GM12878 (cell line): ENCODE results near the gene KIF12. TPM values are rescaled to one million over a fixed set of nuclear protein-coding genes. Genes with fewer than 3 reads are reported as not detected.

Experiments used
- ATAC-seq: fragments of 200-7000 bp; cut with Tn5 transposase; 3 replicates; pipeline ENCODE4 v1.9.1; 2020; ENCODE audit warnings: mild to moderate bottlenecking, moderate library complexity
- BruUV-seq: library from RNA; stranded (reverse); fragments of 400-500 nt; replicated peaks from 2 replicates; lab custom pipeline; 2021; lab: Mats Ljungman, UMichigan
- CTCF ChIA-PET: fragments of 300-600 bp; sonication (Branson Sonifier 250); formaldehyde crosslinking; extraction: SDS; loops from one replicate; lab custom pipeline; 2021; ENCODE audit warnings: inconsistent platforms; lab: Yijun Ruan, JAX
- POLR2A ChIA-PET: fragments of 350-600 bp; formaldehyde crosslinking; extraction: SDS; loops from one replicate; lab custom pipeline; 2021; ENCODE audit warnings: inconsistent platforms; lab: Charles Lee
- RAD21 ChIA-PET: fragments of 300-600 bp; sonication (Branson Sonifier 250); formaldehyde crosslinking; loops from one replicate; lab custom pipeline; 2023; ENCODE audit warnings: antibody characterized with exemption; ENCODE audit not compliant: unreplicated experiment; lab: Charles Lee
- SMC1A ChIA-PET: fragments of 300-600 bp; sonication (Branson Sonifier 250); formaldehyde crosslinking; loops from one replicate; lab custom pipeline; 2023; ENCODE audit not compliant: unreplicated experiment, uncharacterized antibody; lab: Charles Lee
- DNase-seq: peaks from one replicate; pipeline ENCODE4 v3.0.0-alpha.2; 2011; ENCODE audit warnings: low read depth, low spot score
- FAIRE-seq: peaks from 3 replicates; lab custom pipeline; 2011; peaks lifted over from hg19 to GRCh38; lab: Jason Lieb, UNC
- H2AFZ ChIP-seq: 2 replicates; pipeline ENCODE4 v1.6.0; 2011; ENCODE audit warnings: low read depth, low read length, control low read depth; ENCODE audit not compliant: control insufficient read depth
- H3K27ac ChIP-seq: 2 replicates; pipeline ENCODE4 v1.5.1; 2011; ENCODE audit warnings: control low read depth; ENCODE audit not compliant: control insufficient read depth, insufficient read depth
- H3K27me3 ChIP-seq, 2 experiments: replicated peaks in 1 of 2; 2 replicates each; pipeline versions ENCODE4 v1.6.0 to v1.6.1; 2011; ENCODE audit warnings: low read length in 1 of 2; ENCODE audit not compliant: control insufficient read depth in 2 of 2, insufficient read depth in 2 of 2
- H3K36me3 ChIP-seq, 2 experiments: 2 replicates each; pipeline ENCODE4 v1.5.1; 2011; ENCODE audit warnings: low read length in 1 of 2; ENCODE audit not compliant: control insufficient read depth in 2 of 2, insufficient read depth in 2 of 2
- H3K4me1 ChIP-seq: 2 replicates; pipeline ENCODE4 v1.6.1; 2011; ENCODE audit warnings: mild to moderate bottlenecking, low read length, moderate library complexity, mixed read lengths; ENCODE audit not compliant: control insufficient read depth, insufficient read depth
- H3K4me2 ChIP-seq: 2 replicates; pipeline ENCODE4 v1.6.0; 2011; ENCODE audit warnings: control low read depth; ENCODE audit not compliant: control insufficient read depth, insufficient read depth
- H3K4me3 ChIP-seq: fragments of 200-600 bp; sonication (generic); 2 replicates; pipeline ENCODE4 v1.5.1; 2016
- H3K79me2 ChIP-seq: 2 replicates; pipeline ENCODE4 v1.6.0; 2011; ENCODE audit warnings: low read length; ENCODE audit not compliant: control insufficient read depth, insufficient read depth
- H3K9ac ChIP-seq: 2 replicates; pipeline ENCODE4 v1.8.0; 2011; ENCODE audit warnings: low read length, control low read depth, mixed read lengths; ENCODE audit not compliant: control insufficient read depth, insufficient read depth
- H3K9me3 ChIP-seq: replicated peaks from 3 replicates; pipeline ENCODE4 v1.5.1; 2011; ENCODE audit warnings: mild to moderate bottlenecking, low read length; ENCODE audit not compliant: control insufficient read depth, insufficient read depth
- H4K20me1 ChIP-seq: 2 replicates; pipeline ENCODE4 v1.6.0; 2011; ENCODE audit not compliant: control insufficient read depth, insufficient read depth
- BHLHE40 ChIP-seq, 2 experiments: fragments of 450-650 bp in 1 of 2; IDR thresholded peaks; 2 replicates each; pipeline ENCODE4 v1.6.1; 2011 to 2017; ENCODE audit warnings: low read depth in 2 of 2, borderline replicate concordance in 1 of 2, improper control_type of control experiment in 1 of 2, low read length in 1 of 2, mild to moderate bottlenecking in 1 of 2
- EGR1 ChIP-seq, 2 experiments: IDR thresholded peaks; 1 replicate in 1 of 2; 2 replicates in 1 of 2; pipeline ENCODE4 v1.6.1; 2011 to 2012; ENCODE audit warnings: low read depth in 2 of 2, low read length in 2 of 2, borderline replicate concordance in 1 of 2, mild to moderate bottlenecking in 1 of 2, moderate library complexity in 1 of 2
- FOXK2 ChIP-seq: fragments of 450-650 bp; IDR thresholded peaks from 2 replicates; pipeline ENCODE4 v1.6.1; 2017; ENCODE audit warnings: mild to moderate bottlenecking, moderate library complexity
- HDAC6 ChIP-seq: fragments of 200-600 bp; sonication (generic); IDR thresholded peaks from one replicate; pipeline ENCODE4 v1.8.0; 2017; ENCODE audit warnings: antibody characterized with exemption; ENCODE audit not compliant: unreplicated experiment
- NRF1 ChIP-seq: conservative IDR thresholded peaks from 2 replicates; pipeline ENCODE4 v1.6.1; 2011; ENCODE audit warnings: mild to moderate bottlenecking, low read depth, low read length, improper control_type of control experiment
- PAX5 ChIP-seq: IDR thresholded peaks from 2 replicates; pipeline ENCODE4 v1.6.1; 2011; ENCODE audit warnings: low read depth, low read length, borderline replicate concordance
- POLR2A ChIP-seq: IDR thresholded peaks from 2 replicates; pipeline ENCODE4 v1.6.1; 2011; ENCODE audit warnings: low read depth, mild to moderate bottlenecking, low read length
- SMC3 ChIP-seq: IDR thresholded peaks from 2 replicates; pipeline ENCODE4 v1.6.1; 2011; ENCODE audit warnings: low read length, improper control_type of control experiment, borderline replicate concordance
- TCF12 ChIP-seq: IDR thresholded peaks from 2 replicates; pipeline ENCODE4 v1.6.1; 2011; ENCODE audit warnings: low read depth, mild to moderate bottlenecking, low read length
- WGBS: methylation state at CpG from one replicate; pipeline ENCODE4 v1.1.6; 2016; ENCODE audit warnings: low lambda C conversion rate; ENCODE audit not compliant: insufficient replicate concordance, insufficient coverage; ENCODE audit errors: missing lambda C conversion rate; 5-methylcytosine and 5-hydroxymethylcytosine counted together
- in situ Hi-C: fragments of 300-500 bp; cut with MboI; formaldehyde crosslinking; loops from 9 replicates; pipeline ENCODE4 v1.14.3; 2018; ENCODE audit warnings: mixed read lengths
- intact Hi-C: fragments of 100-400 bp; cut with micrococcal nuclease; formaldehyde crosslinking; loops from one replicate; pipeline ENCODE4 v1.14.2; 2022; ENCODE audit not compliant: unreplicated experiment
- polyA plus RNA-seq, 11 experiments: library from polyadenylated mRNA; depleted of rRNA in 4 of 11; unstranded in 6 of 11; stranded (reverse) in 5 of 11; fragments of >200 nt; fragmentation: Nextera tagmentation in 4 of 11; fragmentation: Illumina TruSeq in 1 of 11; extraction: Ambion mirVana in 4 of 11; extraction: Trizol in 1 of 11; gene quantifications; 1 replicate in 1 of 11; 2 replicates in 10 of 11; pipeline versions ENCODE4 v1.2.1 to v1.2.3, GENCODE V29; 2011 to 2016; ENCODE audit warnings: inconsistent platforms in 2 of 11, missing spikeins in 2 of 11, low read depth in 1 of 11
- total RNA-seq, 4 experiments: library from RNA; depleted of rRNA in 3 of 4; stranded (reverse); fragments of >200 nt in 3 of 4; fragmentation: Illumina TruSeq in 1 of 4; extraction: Trizol in 1 of 4; gene quantifications; 2 replicates each; pipeline versions ENCODE4 v1.2.1 to v1.2.3, GENCODE V29; 2013 to 2021
- TF ChIP-seq, protein P1 (sequence below): IDR thresholded peaks from 2 replicates; pipeline ENCODE4 v1.6.1; 2011; ENCODE audit warnings: low read depth, low read length, improper control_type of control experiment, borderline replicate concordance
- TF ChIP-seq, protein P2 (sequence below): fragments of 450-650 bp; IDR thresholded peaks from 2 replicates; pipeline ENCODE4 v1.6.1; 2017; ENCODE audit warnings: mild to moderate bottlenecking, moderate library complexity

KIF12 gene
- total and polyA plus RNA-seq, 10 of the 15 experiments (the other 5 are each of a cell fraction or from before 2014, with no cell fraction given) = not detected

DNA sequence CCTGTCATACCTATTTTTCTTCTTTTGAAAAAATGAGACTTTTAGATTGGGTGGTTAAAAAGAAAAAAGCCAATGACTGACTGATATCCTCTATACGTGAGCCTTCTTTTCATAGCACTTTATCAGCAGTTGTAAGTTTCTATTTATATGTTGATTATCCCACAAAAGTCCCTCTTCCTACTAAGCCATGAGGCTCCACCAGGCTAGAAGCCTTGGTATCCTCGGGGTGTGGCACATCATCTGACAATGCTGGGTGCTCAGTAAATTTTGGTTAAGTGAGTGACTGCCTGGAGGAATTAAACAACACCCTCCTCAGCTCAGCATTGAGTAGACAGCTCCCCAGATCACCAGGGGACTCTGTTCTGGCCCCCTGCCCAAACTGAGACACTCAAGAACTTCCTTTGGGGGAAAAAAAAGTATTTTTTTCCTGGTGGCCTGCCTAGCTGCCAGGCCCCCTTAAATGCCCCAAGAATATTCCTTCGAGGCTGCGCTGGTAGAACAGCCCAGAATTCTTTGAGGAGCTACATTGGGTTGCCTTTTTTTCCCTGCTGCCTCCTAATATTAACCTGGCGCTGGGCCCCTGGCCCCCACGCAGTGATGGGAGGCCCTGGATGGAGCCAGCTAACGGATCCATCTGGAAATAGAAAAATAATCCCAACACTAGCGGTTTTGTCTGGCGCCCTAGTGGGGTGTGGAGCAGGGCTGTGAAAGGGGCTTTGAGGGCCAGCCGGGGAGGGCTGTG lies 32.9 kb upstream of the KIF12 start:
- Histone ChIP-seq H3K9me3 (no peaks in the 10 kb centered on the region), H3K4me3 (no peak overlapping the region), H3K36me3 (no peaks in the 10 kb centered on the region), H3K27ac (no peak overlapping the region), H3K4me2 (no peak overlapping the region), H3K4me1 (no peaks in the 10 kb centered on the region)
- in situ Hi-C loops = no loop called here
- intact Hi-C loops = no loop called here
- no peak for DNase-seq
- TF ChIP-seq, protein P1, sequence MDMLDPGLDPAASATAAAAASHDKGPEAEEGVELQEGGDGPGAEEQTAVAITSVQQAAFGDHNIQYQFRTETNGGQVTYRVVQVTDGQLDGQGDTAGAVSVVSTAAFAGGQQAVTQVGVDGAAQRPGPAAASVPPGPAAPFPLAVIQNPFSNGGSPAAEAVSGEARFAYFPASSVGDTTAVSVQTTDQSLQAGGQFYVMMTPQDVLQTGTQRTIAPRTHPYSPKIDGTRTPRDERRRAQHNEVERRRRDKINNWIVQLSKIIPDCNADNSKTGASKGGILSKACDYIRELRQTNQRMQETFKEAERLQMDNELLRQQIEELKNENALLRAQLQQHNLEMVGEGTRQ = no peak
- no peak for TF ChIP-seq NRF1
- TF ChIP-seq PAX5 = no peak
- TF ChIP-seq, all 136 proteins: peak for 0
- Histone ChIP-seq H2AFZ (no peak overlapping the region), H3K9ac (no peak overlapping the region), H4K20me1 (no peaks in the 10 kb centered on the region), H3K79me2 (no peaks in the 10 kb centered on the region), H3K27me3 (peaks cover 0 to 2% of the 10 kb centered on the region in 2 experiments; a peak in 3 of 4 replicates)
- BruUV-seq = no TSS peak
- ChIA-PET SMC1A (no interaction called here), RAD21 (no interaction called here), CTCF (no interaction called here), POLR2A (no interaction called here)
- FAIRE-seq (no peak), ATAC-seq (no peak)
- 34% methylated on average over 10 of the region's 10 CpGs for WGBS

GRCh38 chr9:114130624-114131277 lies 31.7 kb upstream of the KIF12 start:
- Histone ChIP-seq H3K4me2 (no peak overlapping the region), H3K4me3 (no peak overlapping the region), H3K36me3 (no peaks in the 10 kb centered on the region), H3K27me3 (no peaks in the 10 kb centered on the region; a peak in 2 of 4 replicates), H3K4me1 (no peaks in the 10 kb centered on the region), H3K9ac (no peak overlapping the region), H3K9me3 (no peaks in the 10 kb centered on the region), H4K20me1 (no peaks in the 10 kb centered on the region), H3K27ac (no peak overlapping the region), H3K79me2 (no peaks in the 10 kb centered on the region), H2AFZ (no peak overlapping the region)
- POLR2A ChIA-PET = no interaction called here
- CTCF ChIA-PET = no interaction called here
- BruUV-seq = no TSS peak
- intact Hi-C loops (no loop called here), in situ Hi-C loops (no loop called here)
- SMC1A ChIA-PET = no interaction called here
- FAIRE-seq = no peak
- RAD21 ChIA-PET = no interaction called here
- 3% methylated on average over 4 of the region's 4 CpGs for WGBS
- ATAC-seq = no peak
- DNase-seq = no peak
- TF ChIP-seq BHLHE40 (IDR thresholded peaks at IDR 0.05; ENCODE audit: borderline replicate concordance in 1 of 2, low read depth in 2 of 2, low read length in 1 of 2) (no peak), FOXK2 (no peak), TCF12 (no peak), HDAC6 (no peak), EGR1 (IDR thresholded peaks at IDR 0.05; ENCODE audit: borderline replicate concordance in 1 of 2, low read depth in 2 of 2, low read length in 2 of 2) (no peak), SMC3 (no peak), POLR2A (no peak)
- TF ChIP-seq, protein P2, sequence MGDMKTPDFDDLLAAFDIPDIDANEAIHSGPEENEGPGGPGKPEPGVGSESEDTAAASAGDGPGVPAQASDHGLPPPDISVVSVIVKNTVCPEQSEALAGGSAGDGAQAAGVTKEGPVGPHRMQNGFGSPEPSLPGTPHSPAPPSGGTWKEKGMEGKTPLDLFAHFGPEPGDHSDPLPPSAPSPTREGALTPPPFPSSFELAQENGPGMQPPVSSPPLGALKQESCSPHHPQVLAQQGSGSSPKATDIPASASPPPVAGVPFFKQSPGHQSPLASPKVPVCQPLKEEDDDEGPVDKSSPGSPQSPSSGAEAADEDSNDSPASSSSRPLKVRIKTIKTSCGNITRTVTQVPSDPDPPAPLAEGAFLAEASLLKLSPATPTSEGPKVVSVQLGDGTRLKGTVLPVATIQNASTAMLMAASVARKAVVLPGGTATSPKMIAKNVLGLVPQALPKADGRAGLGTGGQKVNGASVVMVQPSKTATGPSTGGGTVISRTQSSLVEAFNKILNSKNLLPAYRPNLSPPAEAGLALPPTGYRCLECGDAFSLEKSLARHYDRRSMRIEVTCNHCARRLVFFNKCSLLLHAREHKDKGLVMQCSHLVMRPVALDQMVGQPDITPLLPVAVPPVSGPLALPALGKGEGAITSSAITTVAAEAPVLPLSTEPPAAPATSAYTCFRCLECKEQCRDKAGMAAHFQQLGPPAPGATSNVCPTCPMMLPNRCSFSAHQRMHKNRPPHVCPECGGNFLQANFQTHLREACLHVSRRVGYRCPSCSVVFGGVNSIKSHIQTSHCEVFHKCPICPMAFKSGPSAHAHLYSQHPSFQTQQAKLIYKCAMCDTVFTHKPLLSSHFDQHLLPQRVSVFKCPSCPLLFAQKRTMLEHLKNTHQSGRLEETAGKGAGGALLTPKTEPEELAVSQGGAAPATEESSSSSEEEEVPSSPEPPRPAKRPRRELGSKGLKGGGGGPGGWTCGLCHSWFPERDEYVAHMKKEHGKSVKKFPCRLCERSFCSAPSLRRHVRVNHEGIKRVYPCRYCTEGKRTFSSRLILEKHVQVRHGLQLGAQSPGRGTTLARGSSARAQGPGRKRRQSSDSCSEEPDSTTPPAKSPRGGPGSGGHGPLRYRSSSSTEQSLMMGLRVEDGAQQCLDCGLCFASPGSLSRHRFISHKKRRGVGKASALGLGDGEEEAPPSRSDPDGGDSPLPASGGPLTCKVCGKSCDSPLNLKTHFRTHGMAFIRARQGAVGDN = no peak
